ENCODE data around the gene ZMYND19. TPM values are rescaled to one million over a fixed set of nuclear protein-coding genes. Genes with fewer than 3 reads are reported as not detected.

ZMYND19 gene
- total RNA-seq, 4 donors from 2014 or later: 13.8 to 17.4 (median 15.8) TPM

- Histone ChIP-seq H3K4me3 (no peak overlapping the region), H3K36me3 (peaks cover 0 to 41% (median 12%) of the 10 kb centered on the region in 3 donors), H3K27ac (no peak overlapping the region), H3K4me1 (peaks cover 0 to 46% (median 21%) of the 10 kb centered on the region in 4 donors), H3K9me3 (no peaks in the 10 kb centered on the region), H3K27me3 (no peaks in the 10 kb centered on the region)
- TF ChIP-seq POLR2A (IDR thresholded peaks at IDR 0.05): no peak
- TF ChIP-seq EP300 (IDR thresholded peaks at IDR 0.05): no peak
- TF ChIP-seq CTCF (IDR thresholded peaks at IDR 0.05): no peak
- 88 to 90% methylated on average over 16 of the region's 27 CpGs for WGBS, 2 donors
- no peak for DNase-seq (ENCODE audit: low spot score in 2 of 2)
These were observed 23.6 kb upstream of the ZMYND19 start for GRCh38 chr9:137613738-137614523.

GRCh38 chr9:137613259-137613658 lies 22.9 kb upstream of the ZMYND19 start:
- Histone ChIP-seq H3K4me1 (peaks cover 0 to 53% (median 21%) of the 10 kb centered on the region in 4 donors), H3K36me3 (peaks cover 0 to 41% (median 12%) of the 10 kb centered on the region in 3 donors), H3K27me3 (no peaks in the 10 kb centered on the region), H3K4me3 (no peak overlapping the region), H3K27ac (peak overlapping the region in 2 of 4 donors; percentile 46 to 70), H3K9me3 (no peaks in the 10 kb centered on the region)
- no peak for DNase-seq (ENCODE audit: low spot score in 2 of 2)
- no peak for TF ChIP-seq EP300 (IDR thresholded peaks at IDR 0.05)
- TF ChIP-seq CTCF (IDR thresholded peaks at IDR 0.05): no peak
- TF ChIP-seq POLR2A (IDR thresholded peaks at IDR 0.05): no peak
- WGBS, 2 donors: 77 to 96% methylated on average over 4 to 5 of the region's 5 CpGs

GRCh38 chr9:137612741-137613142 lies 22.4 kb upstream of the ZMYND19 start:
- 60% methylated on average over 8 of the region's 8 CpGs; no CpG with 5 or more reads in 1 of the 2 donors for WGBS, 2 donors
- Histone ChIP-seq H3K27me3 (no peaks in the 10 kb centered on the region), H3K4me1 (peaks cover 0 to 54% (median 20%) of the 10 kb centered on the region in 4 donors), H3K36me3 (peaks cover 0 to 41% (median 12%) of the 10 kb centered on the region in 3 donors), H3K4me3 (no peak overlapping the region), H3K9me3 (no peaks in the 10 kb centered on the region), H3K27ac (peak overlapping the region in 3 of 4 donors; percentile 46 to 70 (median 55))
- TF ChIP-seq EP300 (IDR thresholded peaks at IDR 0.05) (no peak), POLR2A (IDR thresholded peaks at IDR 0.05) (no peak), CTCF (IDR thresholded peaks at IDR 0.05) (no peak)
- no peak for DNase-seq (ENCODE audit: low spot score in 2 of 2)

GRCh38 chr9:137611623-137612609 lies 21.6 kb upstream of the ZMYND19 start:
- H3K36me3 ChIP-seq: peaks cover 0 to 40% (median 12%) of the 10 kb centered on the region in 3 donors
- TF ChIP-seq EP300 (IDR thresholded peaks at IDR 0.05) (peak in 1 of 2 donors; percentile 17), CTCF (IDR thresholded peaks at IDR 0.05) (no peak)
- H3K27me3 ChIP-seq: no peaks in the 10 kb centered on the region
- WGBS, 2 donors: 44 to 49% methylated on average over 17 to 21 of the region's 21 CpGs
- H3K27ac ChIP-seq: peak overlapping the region in 3 of 4 donors; percentile 46 to 70 (median 55)
- no peak for DNase-seq (ENCODE audit: low spot score in 2 of 2)
- H3K9me3 ChIP-seq: no peaks in the 10 kb centered on the region
- no peak overlapping the region for H3K4me3 ChIP-seq
- H3K4me1 ChIP-seq: peaks cover 0 to 54% (median 19%) of the 10 kb centered on the region in 4 donors
